GM04504 (cell line): Measurements from ENCODE around the gene PLA2G6.
"Not testable (repeated sequence)": the region's sequence is repeated elsewhere in the genome, so short reads cannot be mapped to it uniquely, and the experiment has no call there.

Experiments
- DNase-seq: peaks from one replicate; pipeline ENCODE4 v3.0.0-alpha.2; 2012; ENCODE audit warnings: low read depth

PLA2G6 gene

DNA sequence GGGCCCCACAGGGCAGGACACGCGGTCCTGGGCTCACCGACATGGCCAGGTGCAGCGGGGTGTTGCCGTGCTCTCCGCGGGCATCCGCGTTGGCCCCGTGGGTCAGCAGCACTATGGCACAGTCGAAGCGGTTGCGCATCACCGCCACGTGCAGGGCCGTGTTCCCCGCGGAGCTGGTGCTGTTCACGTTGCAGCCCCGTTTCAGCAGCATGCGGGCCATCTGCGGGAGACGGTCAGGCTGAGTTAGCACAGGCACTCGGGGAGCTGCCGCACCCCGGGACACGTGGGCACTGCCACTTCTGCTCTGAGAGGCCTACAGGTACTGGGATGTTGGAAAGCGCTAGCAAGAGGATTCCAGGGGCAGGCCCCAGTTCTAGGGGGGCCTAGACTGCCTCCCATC, 48.8 kb downstream of the PLA2G6 start:
- no peak for DNase-seq

- no peak for DNase-seq
Measured at GRCh38 chr22:38132136-38132535, 49.5 kb downstream of the PLA2G6 start.

GRCh38 chr22:38131399-38131798, 50.2 kb downstream of the PLA2G6 start:
- no peak for DNase-seq

DNA sequence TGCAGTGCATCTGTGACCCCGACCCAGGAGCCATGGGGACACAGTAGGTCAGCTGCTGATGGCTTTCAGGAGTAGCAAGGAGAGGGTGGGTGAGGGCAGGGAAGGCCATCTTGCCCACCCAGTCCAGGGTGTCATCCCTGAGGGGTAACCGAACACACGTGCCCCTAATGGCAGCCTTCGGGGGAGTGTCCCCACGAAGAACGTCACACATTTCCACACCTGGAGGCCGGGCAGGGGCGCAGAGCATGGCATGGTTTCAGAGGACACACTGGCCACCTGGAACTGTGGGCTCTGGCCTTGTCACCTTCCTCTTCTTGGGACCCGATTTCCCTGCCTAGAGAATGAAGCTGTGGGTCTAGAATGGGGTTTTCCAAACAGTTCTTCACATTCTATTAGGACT, 51.8 kb downstream of the PLA2G6 start:
- no peak for DNase-seq

DNA sequence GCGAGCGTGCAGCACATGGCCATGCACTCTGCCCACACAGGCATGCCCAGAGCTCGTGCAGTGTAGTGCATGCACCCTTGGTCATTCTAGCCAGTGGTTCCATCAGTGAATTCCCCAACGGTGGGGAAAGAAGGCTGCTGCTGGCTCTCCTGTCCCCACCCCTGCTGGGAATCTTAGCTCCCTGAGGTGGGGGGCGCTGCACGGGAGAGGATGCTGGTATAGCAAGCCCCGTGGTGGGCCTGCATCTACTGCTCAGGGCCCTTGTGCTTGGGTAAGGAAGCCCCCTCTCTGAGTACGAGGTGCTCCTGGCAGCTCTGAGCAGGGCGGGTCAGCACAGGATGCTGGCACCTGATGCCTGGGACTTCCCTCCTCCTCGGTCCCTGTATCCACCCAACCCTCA, 52.6 kb downstream of the PLA2G6 start:
- no peak for DNase-seq

GRCh38 chr22:38127869-38128268, 53.8 kb downstream of the PLA2G6 start:
- no peak for DNase-seq

DNA sequence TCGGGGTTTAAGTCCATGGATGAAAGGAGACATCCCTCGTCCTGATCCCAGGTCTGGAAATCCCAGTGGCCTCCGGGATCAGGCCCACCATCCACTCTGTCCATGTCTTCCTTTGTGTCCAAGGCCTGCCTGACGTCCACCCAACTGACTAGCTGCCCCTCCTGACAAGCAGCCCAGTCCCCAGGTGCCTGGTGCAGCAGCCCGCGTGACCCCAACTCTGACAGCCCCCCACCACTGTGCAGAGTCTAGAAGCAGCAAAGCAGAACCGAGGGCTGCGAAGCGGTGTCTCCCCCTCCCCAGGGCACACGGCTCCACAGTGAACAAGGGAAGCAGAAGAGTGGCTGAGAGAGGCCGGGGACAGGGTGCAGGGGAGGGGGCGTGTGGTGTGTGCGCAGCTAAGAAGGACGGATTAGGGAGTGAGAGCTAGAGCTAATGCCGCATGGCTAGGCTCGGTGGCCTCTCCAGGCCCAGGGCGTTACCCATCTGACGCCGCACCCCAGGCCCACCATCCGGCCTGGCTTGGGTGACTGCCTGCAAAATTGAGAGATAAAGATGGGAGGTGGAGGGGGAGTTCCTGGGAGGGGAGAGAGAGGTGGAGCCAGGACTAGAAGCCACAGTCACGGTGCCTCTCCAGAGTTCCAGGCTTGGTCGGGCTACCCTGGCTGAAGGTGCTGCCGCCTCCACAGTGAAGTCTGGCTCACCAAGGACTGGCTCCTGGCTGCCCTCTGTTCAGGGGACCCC, 54.5 kb downstream of the PLA2G6 start:
- DNase-seq: no peak

DNA sequence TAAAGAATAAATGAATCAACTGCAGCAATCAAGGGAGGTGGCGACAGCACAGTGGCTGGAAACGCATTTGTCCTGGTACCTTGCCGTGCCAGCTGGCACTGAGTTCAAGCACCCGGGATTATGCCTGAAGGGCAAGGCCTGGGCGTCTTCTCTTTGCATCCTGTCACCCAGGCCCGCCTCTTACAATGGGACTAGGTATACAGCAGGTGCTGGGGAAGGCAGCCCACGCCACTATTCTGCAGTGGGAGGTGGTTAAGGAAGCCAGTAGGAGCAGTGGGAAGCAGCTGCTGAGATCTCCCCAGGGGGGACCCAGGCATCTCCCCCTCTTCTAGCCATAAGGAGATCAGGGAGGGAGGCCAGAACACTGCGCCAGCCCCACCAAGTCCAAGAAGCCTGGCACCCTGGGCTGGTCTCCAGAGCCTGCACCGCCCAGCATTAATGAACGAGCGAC, 55.9 kb downstream of the PLA2G6 start:
- no peak for DNase-seq

- DNase-seq: no peak
Measured at GRCh38 chr22:38125038-38125610, 56.5 kb downstream of the PLA2G6 start.

DNA sequence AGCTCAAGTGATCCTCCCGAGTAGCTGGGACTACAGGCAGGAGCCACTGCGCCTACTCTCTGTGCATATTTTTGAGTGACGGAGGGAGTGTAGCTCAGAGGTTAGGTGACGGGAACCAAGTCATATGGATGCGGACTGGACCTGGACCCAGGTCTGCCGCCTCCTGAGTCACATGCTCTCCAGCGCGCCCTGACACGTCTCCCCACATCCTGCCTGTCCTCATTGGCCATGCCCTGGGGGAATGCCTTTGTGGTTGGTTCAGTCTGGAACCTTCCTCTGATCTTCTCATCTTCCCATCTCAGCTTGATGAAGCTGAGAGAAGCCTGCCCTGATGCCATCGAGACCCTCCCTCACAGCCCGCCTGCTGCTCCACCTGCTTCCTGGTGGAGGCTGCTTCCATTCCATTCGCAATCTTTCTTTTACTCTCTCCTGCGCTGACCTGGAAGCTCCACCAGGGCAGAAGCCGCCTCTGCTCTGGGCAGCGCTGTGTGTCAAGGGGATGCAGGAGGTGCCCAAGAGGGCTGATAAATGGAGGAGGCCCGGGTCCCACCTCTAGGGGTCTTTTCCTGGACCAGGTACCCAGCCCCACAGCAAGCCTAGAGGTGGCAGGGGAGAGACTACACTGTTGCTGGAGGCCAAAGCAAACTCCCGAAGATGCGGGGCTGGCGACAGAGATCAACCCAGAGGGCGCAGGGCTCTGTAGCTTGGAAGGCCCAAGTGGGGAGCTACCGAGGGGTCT, 57.2 kb downstream of the PLA2G6 start:
- no peak for DNase-seq

- no peak for DNase-seq
Measured at GRCh38 chr22:38122616-38123015, 59.0 kb downstream of the PLA2G6 start.

DNA sequence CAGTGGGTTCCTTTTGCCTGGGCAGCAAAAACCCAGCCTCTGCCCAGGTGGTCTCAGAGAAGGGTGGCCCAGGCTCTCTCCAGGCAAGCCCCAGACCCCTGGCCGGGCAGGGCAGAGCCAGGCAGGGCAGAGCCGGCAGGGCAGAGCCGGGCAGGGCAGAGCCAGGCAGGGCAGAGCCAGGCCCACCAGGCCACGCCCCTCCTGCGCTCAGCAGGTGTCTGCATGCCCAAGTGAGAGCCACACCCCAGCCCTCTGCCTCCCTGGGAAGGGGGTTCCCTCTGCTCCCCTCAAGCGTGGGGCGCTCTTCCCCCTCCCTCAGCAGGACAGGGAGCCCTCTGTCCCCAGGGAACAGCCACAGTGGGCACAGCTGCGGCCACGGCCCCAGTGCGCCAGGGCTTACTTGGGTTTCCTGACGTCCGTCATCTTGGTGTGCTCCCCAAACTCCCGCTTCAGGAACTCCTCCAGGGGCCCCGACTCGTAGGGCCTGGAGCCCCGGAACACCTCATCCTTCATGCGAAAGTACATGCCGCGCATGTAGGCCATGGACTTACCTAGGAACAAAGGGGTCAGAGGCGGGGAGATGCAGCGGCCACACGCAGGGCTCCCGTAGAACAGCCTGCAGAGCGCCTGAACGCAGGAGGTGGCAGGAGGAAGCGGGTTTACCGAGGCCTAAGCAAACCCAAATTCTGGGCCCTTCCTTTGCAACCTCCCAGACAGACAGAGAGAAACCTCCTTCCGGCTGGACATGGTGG, 61.1 kb downstream of the PLA2G6 start:
- DNase-seq: no peak

GRCh38 chr22:38118747-38119146, 62.9 kb downstream of the PLA2G6 start:
- DNase-seq: not testable (repeated sequence)

DNA sequence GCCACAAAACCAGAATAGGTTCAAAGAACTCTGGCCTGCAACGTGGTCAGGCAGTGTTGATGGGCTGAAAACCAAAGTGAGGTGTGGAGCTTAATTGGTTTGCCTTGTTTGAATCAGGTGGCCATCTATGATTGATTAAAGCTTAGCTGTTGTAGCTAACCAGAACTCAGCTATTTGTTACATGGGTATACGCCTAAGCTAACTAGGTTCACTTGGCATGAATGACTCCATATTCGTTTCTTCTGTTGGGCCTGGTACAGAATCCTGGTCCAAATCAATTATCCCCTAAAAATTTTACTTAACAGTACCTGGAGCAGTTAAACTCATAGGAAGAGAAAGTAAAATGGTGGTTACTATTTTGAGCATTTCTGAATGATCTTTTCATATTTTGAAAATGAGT, 63.4 kb downstream of the PLA2G6 start:
- no peak for DNase-seq

DNA sequence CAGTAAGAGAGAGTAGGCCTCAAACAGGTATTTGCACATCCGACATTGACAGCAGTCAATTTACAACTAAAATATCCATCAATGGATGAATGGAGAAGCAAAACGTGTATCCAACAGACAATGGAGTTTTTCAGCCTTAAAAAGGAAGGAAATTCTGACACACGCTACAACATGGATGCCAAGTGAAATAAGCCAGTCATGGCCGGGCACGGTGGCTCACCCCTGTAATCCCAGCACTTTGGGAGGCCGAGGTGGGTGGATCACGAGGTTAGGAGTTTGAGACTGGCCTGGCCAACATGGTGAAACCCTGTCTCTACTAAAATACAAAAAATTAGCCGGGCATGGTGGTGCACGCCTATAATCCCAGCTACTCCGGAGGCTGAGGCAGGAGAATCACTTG, 64.1 kb downstream of the PLA2G6 start:
- not testable (repeated sequence) for DNase-seq

- DNase-seq: no peak
Measured at GRCh38 chr22:38115423-38116205, 66.0 kb downstream of the PLA2G6 start.

- DNase-seq: peak; percentile 68
Measured at GRCh38 chr22:38114484-38115398, 66.9 kb downstream of the PLA2G6 start.

- DNase-seq: no peak
Measured at GRCh38 chr22:38112381-38112780, 69.2 kb downstream of the PLA2G6 start.

DNA sequence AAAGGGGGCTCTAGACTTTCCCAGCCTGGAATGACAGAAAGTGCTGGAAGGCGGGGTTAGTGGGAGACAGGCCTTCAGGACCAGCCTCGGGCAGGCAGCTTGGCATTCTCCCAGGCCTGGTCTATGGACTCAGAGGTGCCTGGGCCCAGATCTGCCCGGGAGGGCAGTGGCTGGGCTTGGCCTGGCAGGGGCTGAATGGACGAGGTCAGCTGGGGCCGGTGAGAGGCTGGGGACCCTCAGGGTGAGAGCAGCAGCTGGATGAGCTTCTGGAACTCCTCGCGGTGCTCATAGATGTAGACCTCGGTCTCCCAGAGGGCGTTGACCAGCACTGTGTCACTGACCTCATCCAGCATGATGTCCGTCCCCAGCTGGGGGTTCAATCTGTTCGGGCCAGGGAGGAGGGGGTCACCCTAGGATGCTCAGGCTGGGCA, 69.7 kb downstream of the PLA2G6 start:
- no peak for DNase-seq
